Measurements from ENCODE around the gene CRYBG3. TPM values are rescaled to one million over a fixed set of nuclear protein-coding genes. Genes with fewer than 3 reads are reported as not detected.

Gene CRYBG3
- total RNA-seq, 1 donor from 2014 or later: 19.9 TPM

DNA sequence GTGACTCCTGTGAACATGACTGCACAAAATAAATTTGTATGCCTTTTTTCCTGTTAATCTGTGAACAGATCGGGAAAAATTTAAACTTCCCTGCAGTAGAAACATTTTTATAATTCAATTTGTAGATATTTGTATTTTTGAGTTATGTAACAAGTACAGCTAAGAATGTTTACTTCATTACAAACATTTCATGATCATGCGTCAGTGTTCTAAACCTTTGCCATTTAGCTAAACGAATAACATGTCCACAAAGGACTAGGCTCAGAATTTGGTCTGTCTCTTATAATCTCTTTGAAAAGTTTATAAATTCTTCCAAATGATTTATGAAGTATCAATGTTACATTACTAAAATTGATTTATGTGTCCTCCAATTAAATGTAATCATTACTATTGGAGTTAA is 17.3 kb upstream of the CRYBG3 start:
- Histone ChIP-seq H3K4me1 (no peaks in the 10 kb centered on the region), H3K36me3 (peaks cover 8% of the 10 kb centered on the region), H3K9me3 (replicated peaks) (no peaks in the 10 kb centered on the region), H3K27me3 (ENCODE audit: low read depth) (no peaks in the 10 kb centered on the region), H3K27ac (replicated peaks) (no peak overlapping the region), H3K4me3 (no peak overlapping the region)
- intact Hi-C loops (cut with micrococcal nuclease): no loop called here
- no peak for DNase-seq
- TF ChIP-seq CTCF (IDR thresholded peaks at IDR 0.05; ENCODE audit: borderline replicate concordance): no peak

DNA sequence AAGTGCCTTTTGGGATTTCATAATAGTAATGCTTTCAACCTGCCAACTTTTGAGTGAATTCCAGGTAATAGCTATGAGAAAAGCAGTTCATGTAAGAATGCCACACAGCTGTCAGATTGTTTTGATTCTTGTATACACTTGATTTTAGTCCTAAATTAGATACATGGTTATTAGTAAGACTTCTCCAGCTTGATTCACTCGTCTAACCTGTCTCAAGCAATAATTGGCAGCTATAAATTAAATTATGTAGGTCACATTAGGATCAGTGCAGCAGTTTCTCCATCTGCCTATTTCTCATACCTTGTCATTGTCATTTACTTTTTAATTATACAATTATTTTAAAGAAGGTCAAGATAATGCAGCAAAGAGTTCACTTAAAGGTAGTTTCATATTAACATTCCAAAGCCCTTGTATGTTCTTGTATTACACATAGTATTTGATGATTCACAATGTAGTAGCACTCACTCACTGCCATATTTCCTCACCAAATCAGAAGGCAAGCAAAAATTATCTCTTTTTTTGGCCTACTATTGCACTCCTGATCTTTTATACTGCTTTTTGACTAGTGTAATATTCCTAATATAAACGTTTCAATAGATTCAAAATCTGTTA is 10.9 kb upstream of the CRYBG3 start:
- intact Hi-C loops (cut with micrococcal nuclease): no loop called here
- TF ChIP-seq CTCF (IDR thresholded peaks at IDR 0.05; ENCODE audit: borderline replicate concordance): no peak
- Histone ChIP-seq H3K4me1 (no peaks in the 10 kb centered on the region), H3K27me3 (ENCODE audit: low read depth) (no peaks in the 10 kb centered on the region), H3K4me3 (no peak overlapping the region), H3K9me3 (replicated peaks) (no peaks in the 10 kb centered on the region), H3K27ac (replicated peaks) (no peak overlapping the region), H3K36me3 (no peaks in the 10 kb centered on the region)
- no peak for DNase-seq

DNA sequence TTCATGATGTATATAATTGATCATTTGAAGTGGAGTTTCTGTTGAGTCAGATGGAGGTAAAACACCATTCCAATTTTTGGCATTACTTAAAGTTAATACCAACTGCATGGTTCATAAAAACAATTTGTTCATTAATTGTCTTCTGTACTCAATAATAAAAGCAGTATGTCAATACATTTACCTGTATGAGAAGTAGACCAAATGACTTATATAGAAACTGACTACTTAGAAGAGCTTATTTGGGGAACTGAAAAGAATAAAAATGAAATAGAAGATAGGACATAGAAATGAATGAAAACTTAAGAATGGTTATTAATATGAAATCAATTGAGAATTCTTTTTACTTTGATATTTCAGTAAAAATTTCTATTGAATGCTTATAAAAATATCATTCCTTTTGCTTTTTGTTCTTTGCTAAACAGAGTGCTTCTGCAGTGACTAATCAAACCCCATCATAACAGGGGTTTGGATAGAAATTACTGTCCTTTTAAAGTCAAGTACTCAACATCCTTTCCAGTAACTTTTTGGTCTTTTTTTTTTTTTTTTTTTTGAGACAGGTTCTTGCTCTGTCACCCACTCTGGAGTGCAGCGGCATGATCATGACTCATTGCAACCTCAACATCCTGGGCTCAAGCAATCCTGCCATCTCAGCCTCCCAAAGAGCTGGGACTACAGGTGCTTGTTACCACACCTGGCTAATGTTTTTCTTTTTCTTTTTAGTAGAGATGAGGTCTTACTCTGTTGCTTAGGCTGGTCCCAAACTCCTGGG is 6.5 kb upstream of the CRYBG3 start:
- Histone ChIP-seq H3K36me3 (no peaks in the 10 kb centered on the region), H3K9me3 (replicated peaks) (no peaks in the 10 kb centered on the region), H3K27ac (replicated peaks) (no peak overlapping the region), H3K27me3 (ENCODE audit: low read depth) (no peaks in the 10 kb centered on the region), H3K4me3 (no peak overlapping the region), H3K4me1 (no peaks in the 10 kb centered on the region)
- no peak for DNase-seq
- TF ChIP-seq CTCF (IDR thresholded peaks at IDR 0.05; ENCODE audit: borderline replicate concordance): no peak
- intact Hi-C loops (cut with micrococcal nuclease): no loop called here

- no peaks in the 10 kb centered on the region for H3K27me3 ChIP-seq (ENCODE audit: low read depth)
- no peak for TF ChIP-seq CTCF (IDR thresholded peaks at IDR 0.05; ENCODE audit: borderline replicate concordance)
- DNase-seq: no peak
- H3K4me3 ChIP-seq: no peak overlapping the region
- no peaks in the 10 kb centered on the region for H3K9me3 ChIP-seq (replicated peaks)
- H3K4me1 ChIP-seq: peaks cover 8% of the 10 kb centered on the region
- intact Hi-C loops (cut with micrococcal nuclease): no loop called here
- no peaks in the 10 kb centered on the region for H3K36me3 ChIP-seq
- no peak overlapping the region for H3K27ac ChIP-seq (replicated peaks)
Measured at GRCh38 chr3:97816811-97817210, 5.0 kb upstream of the CRYBG3 start.

GRCh38 chr3:97817965-97818364 is 3.8 kb upstream of the CRYBG3 start:
- Histone ChIP-seq H3K4me1 (peaks cover 19% of the 10 kb centered on the region), H3K4me3 (no peak overlapping the region), H3K9me3 (replicated peaks) (no peaks in the 10 kb centered on the region), H3K36me3 (no peaks in the 10 kb centered on the region), H3K27me3 (ENCODE audit: low read depth) (no peaks in the 10 kb centered on the region), H3K27ac (replicated peaks) (no peak overlapping the region)
- intact Hi-C loops (cut with micrococcal nuclease): no loop called here
- no peak for DNase-seq
- no peak for TF ChIP-seq CTCF (IDR thresholded peaks at IDR 0.05; ENCODE audit: borderline replicate concordance)

All from left ventricle myocardium inferior (tissue), 1 donor.